ENCODE data around the gene ANKLE2. TPM values are rescaled to one million over a fixed set of nuclear protein-coding genes. Genes with fewer than 3 reads are reported as not detected.
A peak's percentile ranks its signal among the peaks of the same experiment; 100 is the strongest.

Gene ANKLE2
- total and polyA plus RNA-seq, 2 of the 13 experiments (the other 11 are each of a cell fraction or from before 2014, with no cell fraction given): 35.3 to 37.1 TPM

DNA sequence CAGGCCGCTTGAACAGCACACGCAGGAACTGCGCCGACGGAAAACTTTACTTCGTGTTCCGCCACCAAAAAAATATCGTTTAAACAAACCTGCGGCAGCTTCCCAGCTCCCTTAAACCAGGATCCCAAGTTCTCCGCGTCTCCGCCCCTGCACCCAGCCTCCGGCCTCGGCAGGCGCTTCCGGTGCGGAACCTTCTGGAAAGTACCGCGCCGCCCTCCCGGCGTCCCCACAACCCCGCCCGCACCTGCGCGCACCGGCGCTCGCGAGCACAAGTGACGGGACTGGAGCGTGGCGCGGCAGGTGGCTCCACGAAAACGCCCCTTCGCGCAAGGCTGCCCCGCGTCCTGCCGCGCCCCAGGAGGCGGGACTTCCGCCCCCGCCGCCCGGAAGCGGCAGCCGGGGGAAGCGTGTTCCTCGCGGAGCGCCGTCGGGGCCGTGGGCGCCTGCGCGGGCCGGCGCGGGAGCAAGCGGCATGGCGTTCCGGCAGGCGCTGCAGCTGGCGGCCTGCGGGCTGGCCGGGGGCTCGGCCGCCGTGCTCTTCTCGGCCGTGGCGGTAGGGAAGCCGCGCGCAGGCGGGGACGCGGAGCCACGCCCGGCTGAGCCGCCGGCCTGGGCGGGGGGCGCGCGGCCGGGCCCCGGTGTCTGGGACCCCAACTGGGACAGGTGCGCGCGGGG is 51.1 kb downstream of the ANKLE2 start, which contains the start of gene PGAM5 (continued):
- TF ChIP-seq, protein P1, sequence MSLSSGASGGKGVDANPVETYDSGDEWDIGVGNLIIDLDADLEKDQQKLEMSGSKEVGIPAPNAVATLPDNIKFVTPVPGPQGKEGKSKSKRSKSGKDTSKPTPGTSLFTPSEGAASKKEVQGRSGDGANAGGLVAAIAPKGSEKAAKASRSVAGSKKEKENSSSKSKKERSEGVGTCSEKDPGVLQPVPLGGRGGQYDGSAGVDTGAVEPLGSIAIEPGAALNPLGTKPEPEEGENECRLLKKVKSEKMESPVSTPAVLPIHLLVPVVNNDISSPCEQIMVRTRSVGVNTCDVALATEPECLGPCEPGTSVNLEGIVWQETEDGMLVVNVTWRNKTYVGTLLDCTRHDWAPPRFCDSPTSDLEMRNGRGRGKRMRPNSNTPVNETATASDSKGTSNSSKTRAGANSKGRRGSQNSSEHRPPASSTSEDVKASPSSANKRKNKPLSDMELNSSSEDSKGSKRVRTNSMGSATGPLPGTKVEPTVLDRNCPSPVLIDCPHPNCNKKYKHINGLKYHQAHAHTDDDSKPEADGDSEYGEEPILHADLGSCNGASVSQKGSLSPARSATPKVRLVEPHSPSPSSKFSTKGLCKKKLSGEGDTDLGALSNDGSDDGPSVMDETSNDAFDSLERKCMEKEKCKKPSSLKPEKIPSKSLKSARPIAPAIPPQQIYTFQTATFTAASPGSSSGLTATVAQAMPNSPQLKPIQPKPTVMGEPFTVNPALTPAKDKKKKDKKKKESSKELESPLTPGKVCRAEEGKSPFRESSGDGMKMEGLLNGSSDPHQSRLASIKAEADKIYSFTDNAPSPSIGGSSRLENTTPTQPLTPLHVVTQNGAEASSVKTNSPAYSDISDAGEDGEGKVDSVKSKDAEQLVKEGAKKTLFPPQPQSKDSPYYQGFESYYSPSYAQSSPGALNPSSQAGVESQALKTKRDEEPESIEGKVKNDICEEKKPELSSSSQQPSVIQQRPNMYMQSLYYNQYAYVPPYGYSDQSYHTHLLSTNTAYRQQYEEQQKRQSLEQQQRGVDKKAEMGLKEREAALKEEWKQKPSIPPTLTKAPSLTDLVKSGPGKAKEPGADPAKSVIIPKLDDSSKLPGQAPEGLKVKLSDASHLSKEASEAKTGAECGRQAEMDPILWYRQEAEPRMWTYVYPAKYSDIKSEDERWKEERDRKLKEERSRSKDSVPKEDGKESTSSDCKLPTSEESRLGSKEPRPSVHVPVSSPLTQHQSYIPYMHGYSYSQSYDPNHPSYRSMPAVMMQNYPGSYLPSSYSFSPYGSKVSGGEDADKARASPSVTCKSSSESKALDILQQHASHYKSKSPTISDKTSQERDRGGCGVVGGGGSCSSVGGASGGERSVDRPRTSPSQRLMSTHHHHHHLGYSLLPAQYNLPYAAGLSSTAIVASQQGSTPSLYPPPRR (CRISPR knock-in tag; IDR thresholded peaks at IDR 0.05; ENCODE audit: borderline replicate concordance): no peak
- TF ChIP-seq BRD4 (CRISPR knock-in tag; IDR thresholded peaks at IDR 0.05) (peak; percentile 77), MTF1 (CRISPR knock-in tag; IDR thresholded peaks at IDR 0.05) (no peak), ZNF10 (CRISPR knock-in tag; IDR thresholded peaks at IDR 0.05; ENCODE audit: borderline replicate concordance, low read depth) (no peak), ZNF792 (CRISPR knock-in tag; IDR thresholded peaks at IDR 0.05) (peak; percentile 91; the same call in 1 of the 2 replicates), KLF6 (CRISPR knock-in tag; IDR thresholded peaks at IDR 0.05) (peak; percentile 95), SMARCC2 (IDR thresholded peaks at IDR 0.05) (no peak), ZNF234 (CRISPR knock-in tag; conservative IDR thresholded peaks at IDR 0.05) (no peak), ZNF367 (CRISPR knock-in tag; IDR thresholded peaks at IDR 0.05; ENCODE audit: borderline replicate concordance) (no peak; the same call in 1 of the 2 replicates), MXD4 (CRISPR knock-in tag; IDR thresholded peaks at IDR 0.05) (peak; percentile 91), ZNF709 (CRISPR knock-in tag; IDR thresholded peaks at IDR 0.05) (peak; percentile 81), ZSCAN25 (CRISPR knock-in tag; IDR thresholded peaks at IDR 0.05) (peak; percentile 71), GTF2F1 (IDR thresholded peaks at IDR 0.05; ENCODE audit: low read length) (no peak), ZNF841 (CRISPR knock-in tag; IDR thresholded peaks at IDR 0.05; ENCODE audit: borderline replicate concordance) (no peak), ZNF605 (CRISPR knock-in tag; IDR thresholded peaks at IDR 0.05) (peak; percentile 44; the same call in 1 of the 2 replicates), ZNF44 (CRISPR knock-in tag; IDR thresholded peaks at IDR 0.05) (no peak), TBX3 (IDR thresholded peaks at IDR 0.05; ENCODE audit: borderline replicate concordance) (no peak), ARNT2 (CRISPR knock-in tag; IDR thresholded peaks at IDR 0.05; ENCODE audit: low read depth) (peak; percentile 77), ZNF713 (CRISPR knock-in tag; IDR thresholded peaks at IDR 0.05) (peak; percentile 60; the same call in 1 of the 2 replicates)
- TF ChIP-seq, protein P2, sequence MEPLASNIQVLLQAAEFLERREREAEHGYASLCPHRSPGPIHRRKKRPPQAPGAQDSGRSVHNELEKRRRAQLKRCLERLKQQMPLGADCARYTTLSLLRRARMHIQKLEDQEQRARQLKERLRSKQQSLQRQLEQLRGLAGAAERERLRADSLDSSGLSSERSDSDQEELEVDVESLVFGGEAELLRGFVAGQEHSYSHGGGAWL (CRISPR knock-in tag; IDR thresholded peaks at IDR 0.05): peak; percentile 95
- TF ChIP-seq, protein P3, sequence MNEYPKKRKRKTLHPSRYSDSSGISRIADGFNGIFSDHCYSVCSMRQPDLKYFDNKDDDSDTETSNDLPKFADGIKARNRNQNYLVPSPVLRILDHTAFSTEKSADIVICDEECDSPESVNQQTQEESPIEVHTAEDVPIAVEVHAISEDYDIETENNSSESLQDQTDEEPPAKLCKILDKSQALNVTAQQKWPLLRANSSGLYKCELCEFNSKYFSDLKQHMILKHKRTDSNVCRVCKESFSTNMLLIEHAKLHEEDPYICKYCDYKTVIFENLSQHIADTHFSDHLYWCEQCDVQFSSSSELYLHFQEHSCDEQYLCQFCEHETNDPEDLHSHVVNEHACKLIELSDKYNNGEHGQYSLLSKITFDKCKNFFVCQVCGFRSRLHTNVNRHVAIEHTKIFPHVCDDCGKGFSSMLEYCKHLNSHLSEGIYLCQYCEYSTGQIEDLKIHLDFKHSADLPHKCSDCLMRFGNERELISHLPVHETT (CRISPR knock-in tag; conservative IDR thresholded peaks at IDR 0.05): peak; percentile 92
- TF ChIP-seq, protein P4, sequence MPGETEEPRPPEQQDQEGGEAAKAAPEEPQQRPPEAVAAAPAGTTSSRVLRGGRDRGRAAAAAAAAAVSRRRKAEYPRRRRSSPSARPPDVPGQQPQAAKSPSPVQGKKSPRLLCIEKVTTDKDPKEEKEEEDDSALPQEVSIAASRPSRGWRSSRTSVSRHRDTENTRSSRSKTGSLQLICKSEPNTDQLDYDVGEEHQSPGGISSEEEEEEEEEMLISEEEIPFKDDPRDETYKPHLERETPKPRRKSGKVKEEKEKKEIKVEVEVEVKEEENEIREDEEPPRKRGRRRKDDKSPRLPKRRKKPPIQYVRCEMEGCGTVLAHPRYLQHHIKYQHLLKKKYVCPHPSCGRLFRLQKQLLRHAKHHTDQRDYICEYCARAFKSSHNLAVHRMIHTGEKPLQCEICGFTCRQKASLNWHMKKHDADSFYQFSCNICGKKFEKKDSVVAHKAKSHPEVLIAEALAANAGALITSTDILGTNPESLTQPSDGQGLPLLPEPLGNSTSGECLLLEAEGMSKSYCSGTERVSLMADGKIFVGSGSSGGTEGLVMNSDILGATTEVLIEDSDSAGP (CRISPR knock-in tag; IDR thresholded peaks at IDR 0.05; ENCODE audit: borderline replicate concordance): peak; percentile 74; the same call in 1 of the 2 replicates
- TF ChIP-seq, protein P5, sequence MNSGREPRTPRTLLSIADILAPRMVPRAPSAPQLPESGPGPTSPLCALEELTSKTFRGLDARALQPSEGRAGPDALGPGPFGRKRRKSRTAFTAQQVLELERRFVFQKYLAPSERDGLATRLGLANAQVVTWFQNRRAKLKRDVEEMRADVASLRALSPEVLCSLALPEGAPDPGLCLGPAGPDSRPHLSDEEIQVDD (CRISPR knock-in tag; IDR thresholded peaks at IDR 0.05; ENCODE audit: borderline replicate concordance): no peak
